ENCODE measurements around the gene MARCHF3.
"Not testable (repeated sequence)": the region's sequence is repeated elsewhere in the genome, so short reads cannot be mapped to it uniquely, and the experiment has no call there.

MARCHF3 gene

GRCh38 chr5:126947146-126948010 lies 83.0 kb downstream of the MARCHF3 start:
- DNase-seq: no peak

DNA sequence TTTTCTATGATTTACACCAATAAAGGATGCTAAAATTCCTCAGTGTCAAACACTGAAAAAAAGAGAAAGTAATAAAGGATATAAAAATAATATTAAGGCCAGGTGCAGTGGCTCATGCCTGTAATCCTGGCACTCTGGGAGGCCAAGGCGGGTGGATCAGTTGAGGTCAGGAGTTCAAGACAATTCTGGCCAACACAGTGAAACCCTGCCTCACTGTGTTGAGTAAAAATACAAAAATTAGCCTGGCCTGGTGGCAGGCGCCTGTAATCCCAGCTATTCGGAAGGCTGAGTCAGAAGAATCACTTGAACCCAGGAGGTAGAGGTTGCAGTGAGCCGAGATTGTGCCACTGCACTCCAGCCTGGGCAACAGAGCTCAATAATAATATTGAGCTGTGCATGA lies 87.5 kb downstream of the MARCHF3 start:
- DNase-seq: not testable (repeated sequence)

- no peak for DNase-seq
Measured at GRCh38 chr5:126941403-126941802, 89.0 kb downstream of the MARCHF3 start.

GRCh38 chr5:126939887-126940286 lies 90.5 kb downstream of the MARCHF3 start:
- DNase-seq: no peak

- DNase-seq: no peak
Measured at GRCh38 chr5:126938466-126938865, 91.9 kb downstream of the MARCHF3 start.

- DNase-seq: no peak
Measured at GRCh38 chr5:126937771-126938170, 92.6 kb downstream of the MARCHF3 start.

DNA sequence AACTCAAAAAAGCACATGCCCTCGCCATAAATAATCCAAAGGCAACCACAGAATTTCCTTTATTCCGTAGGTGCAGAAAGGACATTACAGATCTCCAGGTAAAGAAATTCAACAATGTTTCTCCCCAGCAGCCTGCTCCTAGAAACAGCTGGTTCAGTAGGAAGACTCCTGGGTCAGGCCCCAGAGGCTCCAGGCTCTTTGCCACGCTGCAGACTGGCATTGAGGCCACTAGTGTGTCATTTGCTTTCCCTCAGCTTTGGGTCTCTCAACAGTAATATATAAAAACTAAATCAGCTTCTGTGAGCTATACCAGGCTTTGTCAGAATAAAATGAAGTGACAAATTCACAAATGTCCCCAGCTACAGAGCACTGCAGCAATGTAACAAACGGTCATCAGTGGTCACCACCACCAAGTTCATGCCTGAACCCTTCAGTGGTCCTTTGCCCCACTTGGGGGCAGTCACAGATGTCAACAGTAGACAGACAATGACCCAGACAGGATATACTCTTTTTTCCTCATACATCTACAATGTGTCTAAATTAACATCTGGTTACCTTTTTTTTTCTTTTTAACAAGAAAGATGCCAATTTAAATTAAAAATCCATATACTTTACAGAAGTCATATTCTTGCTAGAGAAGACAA lies 93.5 kb downstream of the MARCHF3 start:
- no peak for DNase-seq

DNA sequence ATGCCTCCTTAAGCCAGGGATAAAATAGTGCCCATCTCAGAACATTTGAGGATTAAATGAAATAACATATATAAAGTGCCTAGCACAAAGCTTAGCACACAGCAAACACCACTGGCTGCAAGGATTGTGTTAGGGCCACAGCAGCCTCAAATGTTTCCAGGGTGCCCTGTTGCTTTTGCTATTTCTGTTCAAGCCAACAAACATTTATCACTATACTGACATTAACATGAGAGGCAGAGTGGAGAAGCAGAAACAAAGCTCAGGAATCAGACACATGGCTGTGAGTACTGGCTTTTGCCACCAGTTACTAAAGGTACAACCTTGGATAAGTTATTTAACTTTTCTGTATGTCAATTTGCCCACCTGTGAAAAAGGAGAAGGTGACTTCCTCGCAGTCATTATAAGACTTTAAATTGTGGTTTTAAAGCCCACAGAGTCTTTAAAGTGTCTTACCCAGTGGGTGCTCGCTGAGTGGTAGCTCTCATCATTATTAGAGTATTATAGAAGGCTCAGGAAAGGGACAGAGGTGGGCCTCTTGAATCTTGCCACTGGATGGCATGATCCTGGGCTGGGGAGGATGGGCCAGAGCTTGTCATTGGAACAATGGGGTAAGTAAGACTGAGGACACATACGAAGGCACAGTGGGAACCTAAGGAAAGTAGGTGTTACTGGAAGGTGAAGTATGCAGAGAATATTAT lies 98.2 kb downstream of the MARCHF3 start:
- no peak for DNase-seq

- no peak for DNase-seq
Measured at GRCh38 chr5:126928041-126928440, 102.3 kb downstream of the MARCHF3 start.

- no peak for DNase-seq
Measured at GRCh38 chr5:126927429-126927828, 102.9 kb downstream of the MARCHF3 start.

GRCh38 chr5:126926187-126926586 lies 104.2 kb downstream of the MARCHF3 start:
- DNase-seq: no peak

GRCh38 chr5:126925482-126925881 lies 104.9 kb downstream of the MARCHF3 start:
- no peak for DNase-seq

- no peak for DNase-seq
Measured at GRCh38 chr5:126924331-126925033, 105.9 kb downstream of the MARCHF3 start.

- DNase-seq: no peak
Measured at GRCh38 chr5:126921241-126922091, 108.9 kb downstream of the MARCHF3 start.

- DNase-seq: no peak
Measured at GRCh38 chr5:126920291-126920690, 110.1 kb downstream of the MARCHF3 start.

GRCh38 chr5:126919566-126919965 lies 110.8 kb downstream of the MARCHF3 start:
- no peak for DNase-seq

GRCh38 chr5:126918615-126918957 lies 111.8 kb downstream of the MARCHF3 start:
- DNase-seq: no peak

- no peak for DNase-seq
Measured at GRCh38 chr5:126917918-126918614, 112.3 kb downstream of the MARCHF3 start.

DNA sequence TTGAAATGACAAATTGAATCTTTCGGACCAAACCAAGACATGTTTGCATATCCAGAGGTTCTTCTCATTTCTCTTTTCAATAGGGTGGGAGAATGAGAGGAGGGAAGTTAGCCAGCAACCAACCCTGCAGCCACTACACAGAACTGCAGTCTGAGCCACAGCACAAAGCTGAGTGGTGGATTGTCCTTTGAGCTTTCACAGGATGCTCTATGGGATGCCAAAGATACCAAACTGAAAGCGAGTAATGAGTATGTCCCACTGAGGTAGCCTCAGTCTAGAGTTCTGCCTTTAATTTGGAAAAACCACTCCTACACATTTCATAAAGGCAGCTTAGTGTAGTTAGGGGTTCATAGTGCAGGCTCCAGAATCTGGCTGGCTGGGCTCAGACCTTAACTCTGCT lies 114.9 kb downstream of the MARCHF3 start:
- DNase-seq: no peak

- DNase-seq: no peak
Measured at GRCh38 chr5:126914801-126915436, 115.4 kb downstream of the MARCHF3 start.

GRCh38 chr5:126912616-126913200 lies 117.7 kb downstream of the MARCHF3 start:
- no peak for DNase-seq
